ENCODE results near the gene PEA15. TPM values are rescaled to one million over a fixed set of nuclear protein-coding genes. Genes with fewer than 3 reads are reported as not detected.

Gene PEA15
- total RNA-seq, 2 experiments from 2014 or later: 9.4 to 10.3 TPM

DNA sequence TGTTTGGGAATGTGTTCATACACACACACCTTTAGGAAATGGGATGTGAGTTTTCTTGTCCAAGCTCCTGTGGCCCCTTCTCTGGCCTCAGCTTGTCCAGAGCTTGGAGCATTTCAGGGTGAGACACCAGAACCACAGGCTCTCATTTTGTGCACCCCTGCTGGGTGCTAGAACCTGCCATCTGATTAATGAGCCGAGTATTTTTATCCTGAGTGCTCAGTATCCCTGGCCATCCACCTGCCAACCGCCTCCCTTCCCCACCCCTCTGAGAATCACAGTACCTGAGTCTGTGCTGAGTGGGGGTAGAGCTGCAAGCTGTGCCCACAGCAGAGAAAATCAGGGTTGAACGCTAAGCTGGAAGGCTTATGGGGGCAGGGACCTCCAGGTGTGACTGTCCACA, 13.4 kb upstream of the PEA15 start:
- no peak overlapping the region for H3K27ac Mint-ChIP-seq
- ChIA-PET POLR2A (no interaction called here), CTCF (interaction anchor here (0.6 to 3.2 kb wide), 3 partner anchors 60 to 99 kb away, joined by 3 to 22 read pairs (median 14); no protein-coding TSS in a partner anchor)
- intact Hi-C loops (cut with DNase I, micrococcal nuclease): loop anchor here (2.0 to 10.0 kb wide), 4 partner anchors 89 to 416 kb away; no protein-coding TSS in a partner anchor
- no peaks in the 10 kb centered on the region for H3K4me1 Mint-ChIP-seq (ENCODE audit: low read depth)
- no peaks in the 10 kb centered on the region for H3K9me3 Mint-ChIP-seq
- DNase-seq (no peak), ATAC-seq (ENCODE audit: poor library complexity) (no peak)
- no peak overlapping the region for H3K4me3 Mint-ChIP-seq
- Histone ChIP-seq H3K27ac (ENCODE audit: low read depth in 1 of 2, low read length in 2 of 2) (no peak overlapping the region), H3K36me3 (ENCODE audit: insufficient read depth, low read length) (no peaks in the 10 kb centered on the region), H3K9me3 (ENCODE audit: control insufficient read depth in 1 of 2, insufficient read depth in 1 of 2, low read length in 2 of 2) (no peaks in the 10 kb centered on the region), H3K4me1 (ENCODE audit: insufficient read depth, low read length) (peaks cover 7% of the 10 kb centered on the region), H3K4me3 (ENCODE audit: low read length) (no peak overlapping the region), H3K27me3 (ENCODE audit: control insufficient read depth in 1 of 2, insufficient read depth in 2 of 2, low read length in 2 of 2) (no peaks in the 10 kb centered on the region)
- H3K36me3 Mint-ChIP-seq (ENCODE audit: low read depth): no peaks in the 10 kb centered on the region
- H3K27me3 Mint-ChIP-seq: no peaks in the 10 kb centered on the region
- TF ChIP-seq, protein P1, sequence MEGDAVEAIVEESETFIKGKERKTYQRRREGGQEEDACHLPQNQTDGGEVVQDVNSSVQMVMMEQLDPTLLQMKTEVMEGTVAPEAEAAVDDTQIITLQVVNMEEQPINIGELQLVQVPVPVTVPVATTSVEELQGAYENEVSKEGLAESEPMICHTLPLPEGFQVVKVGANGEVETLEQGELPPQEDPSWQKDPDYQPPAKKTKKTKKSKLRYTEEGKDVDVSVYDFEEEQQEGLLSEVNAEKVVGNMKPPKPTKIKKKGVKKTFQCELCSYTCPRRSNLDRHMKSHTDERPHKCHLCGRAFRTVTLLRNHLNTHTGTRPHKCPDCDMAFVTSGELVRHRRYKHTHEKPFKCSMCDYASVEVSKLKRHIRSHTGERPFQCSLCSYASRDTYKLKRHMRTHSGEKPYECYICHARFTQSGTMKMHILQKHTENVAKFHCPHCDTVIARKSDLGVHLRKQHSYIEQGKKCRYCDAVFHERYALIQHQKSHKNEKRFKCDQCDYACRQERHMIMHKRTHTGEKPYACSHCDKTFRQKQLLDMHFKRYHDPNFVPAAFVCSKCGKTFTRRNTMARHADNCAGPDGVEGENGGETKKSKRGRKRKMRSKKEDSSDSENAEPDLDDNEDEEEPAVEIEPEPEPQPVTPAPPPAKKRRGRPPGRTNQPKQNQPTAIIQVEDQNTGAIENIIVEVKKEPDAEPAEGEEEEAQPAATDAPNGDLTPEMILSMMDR (IDR thresholded peaks at IDR 0.05): no peak

DNA sequence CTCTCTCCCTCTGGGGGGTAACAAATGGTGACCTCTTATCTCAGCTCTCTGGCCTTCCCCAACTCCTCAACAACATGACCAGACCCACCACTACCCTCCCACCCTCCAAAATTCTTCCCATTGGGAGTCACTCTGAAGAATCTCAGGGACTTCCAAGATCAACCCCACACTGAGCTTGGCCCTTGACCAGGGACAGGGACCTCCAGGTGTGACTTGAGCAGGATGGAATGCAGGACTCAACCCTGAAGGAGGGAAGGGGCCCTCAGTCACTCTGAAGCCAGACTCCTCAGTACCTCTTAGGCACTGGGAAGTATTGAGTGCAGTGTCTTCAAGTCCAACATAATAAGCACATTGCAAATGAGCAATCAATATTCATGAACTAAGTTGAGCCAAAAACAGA, 12.9 kb upstream of the PEA15 start:
- CTCF ChIA-PET: interaction anchor here (1.6 to 3.2 kb wide), 4 partner anchors 60 to 99 kb away, joined by 5 to 22 read pairs (median 11); partner anchors contain the start of gene PEX19
- no peak for ATAC-seq (ENCODE audit: poor library complexity)
- no peaks in the 10 kb centered on the region for H3K9me3 Mint-ChIP-seq
- H3K36me3 Mint-ChIP-seq (ENCODE audit: low read depth): no peaks in the 10 kb centered on the region
- Histone ChIP-seq H3K36me3 (ENCODE audit: insufficient read depth, low read length) (no peaks in the 10 kb centered on the region), H3K9me3 (ENCODE audit: control insufficient read depth in 1 of 2, insufficient read depth in 1 of 2, low read length in 2 of 2) (no peaks in the 10 kb centered on the region), H3K27ac (ENCODE audit: low read depth in 1 of 2, low read length in 2 of 2) (no peak overlapping the region), H3K27me3 (ENCODE audit: control insufficient read depth in 1 of 2, insufficient read depth in 2 of 2, low read length in 2 of 2) (no peaks in the 10 kb centered on the region), H3K4me3 (ENCODE audit: low read length) (no peak overlapping the region), H3K4me1 (ENCODE audit: insufficient read depth, low read length) (peaks cover 7% of the 10 kb centered on the region)
- POLR2A ChIA-PET: no interaction called here
- no peak overlapping the region for H3K4me3 Mint-ChIP-seq
- H3K4me1 Mint-ChIP-seq (ENCODE audit: low read depth): no peaks in the 10 kb centered on the region
- TF ChIP-seq, protein P1 (IDR thresholded peaks at IDR 0.05): no peak
- no peaks in the 10 kb centered on the region for H3K27me3 Mint-ChIP-seq
- DNase-seq: no peak
- intact Hi-C loops (cut with DNase I, micrococcal nuclease): loop anchor here (2.0 to 10.0 kb wide), 4 partner anchors 90 to 415 kb away; no protein-coding TSS in a partner anchor
- H3K27ac Mint-ChIP-seq: no peak overlapping the region

DNA sequence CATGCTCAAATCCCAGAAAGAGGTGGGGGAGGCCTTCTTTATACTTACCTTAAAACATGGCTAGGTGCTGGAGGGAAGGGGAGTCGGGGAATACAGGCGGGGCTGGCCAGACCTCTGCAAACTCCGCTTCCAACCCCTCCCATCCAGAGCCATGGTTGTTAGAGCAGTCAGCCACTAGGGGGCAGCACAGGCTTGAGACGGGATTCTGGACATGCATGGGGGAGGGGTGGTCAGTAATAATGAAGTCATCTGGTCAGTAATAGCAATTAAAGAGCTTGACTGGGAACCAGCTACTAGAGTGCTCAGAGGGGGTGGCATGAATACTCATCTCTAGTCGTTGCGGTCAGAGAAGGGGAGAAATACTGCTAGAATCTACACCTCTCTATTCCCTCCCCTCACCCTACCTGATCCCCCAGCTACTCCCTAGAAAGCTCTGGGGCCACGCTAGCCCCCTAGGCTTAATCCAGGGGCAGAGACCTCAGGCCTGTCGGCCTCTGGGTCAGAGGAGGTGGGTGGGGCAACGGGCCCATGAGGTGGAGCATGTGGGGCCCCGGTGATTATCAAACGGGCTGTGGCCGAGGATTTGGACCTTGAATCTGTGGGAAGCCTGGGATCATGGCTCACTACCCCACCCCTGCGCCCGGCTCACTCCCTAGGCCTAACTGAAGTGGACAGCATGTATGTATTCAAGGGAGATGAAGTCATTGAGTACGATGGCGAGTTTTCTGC, 11.9 kb upstream of the PEA15 start:
- intact Hi-C loops (cut with DNase I, micrococcal nuclease): loop anchor here (1.0 to 10.0 kb wide), 7 partner anchors 59 to 414 kb away; no protein-coding TSS in a partner anchor
- Histone ChIP-seq H3K4me3 (ENCODE audit: low read length) (no peak overlapping the region), H3K4me1 (ENCODE audit: insufficient read depth, low read length) (peaks cover 7% of the 10 kb centered on the region), H3K9me3 (ENCODE audit: control insufficient read depth in 1 of 2, insufficient read depth in 1 of 2, low read length in 2 of 2) (no peaks in the 10 kb centered on the region), H3K27me3 (ENCODE audit: control insufficient read depth in 1 of 2, insufficient read depth in 2 of 2, low read length in 2 of 2) (no peaks in the 10 kb centered on the region), H3K27ac (ENCODE audit: low read depth in 1 of 2, low read length in 2 of 2) (no peak overlapping the region), H3K36me3 (ENCODE audit: insufficient read depth, low read length) (no peaks in the 10 kb centered on the region)
- DNase-seq (peak; percentile 62 to 88 (median 78)), ATAC-seq (ENCODE audit: poor library complexity) (peak; percentile 95)
- Mint-ChIP-seq H3K27me3 (no peaks in the 10 kb centered on the region), H3K9me3 (no peaks in the 10 kb centered on the region), H3K4me1 (ENCODE audit: low read depth) (no peaks in the 10 kb centered on the region), H3K36me3 (ENCODE audit: low read depth) (no peaks in the 10 kb centered on the region), H3K4me3 (no peak overlapping the region), H3K27ac (no peak overlapping the region)
- ChIA-PET POLR2A (interaction anchor here (1.0 kb wide), 1 partner anchor 98 kb away, joined by 4 read pairs; no protein-coding TSS in a partner anchor), CTCF (interaction anchor here (0.6 to 3.2 kb wide), 15 partner anchors 26 to 183 kb away, joined by 3 to 22 read pairs (median 4); partner anchors contain the start of gene PEX19)
- TF ChIP-seq, protein P1 (IDR thresholded peaks at IDR 0.05): peak; percentile 89

Data from CD4-positive, alpha-beta T cell (primary cell).